WTC11 (cell line): ENCODE measurements around the gene PRKCQ.

Experiments used
- CTCF ChIP-seq: fragments of 200-600 bp; IDR thresholded peaks from 2 replicates; pipeline ENCODE4 v1.8.0; 2022; ENCODE audit warnings: antibody characterized with exemption
- E2F5 ChIP-seq: sonication (generic); formaldehyde crosslinking; IDR thresholded peaks from 2 replicates; pipeline ENCODE4 v1.8.1; 2022; ENCODE audit warnings: mild to moderate bottlenecking, moderate library complexity, missing genetic modification reagents
- FOXK1 ChIP-seq: sonication (generic); formaldehyde crosslinking; IDR thresholded peaks from 2 replicates; pipeline ENCODE4 v1.8.0; 2022; ENCODE audit warnings: mild to moderate bottlenecking, moderate library complexity, missing genetic modification reagents
- JUN ChIP-seq: sonication (generic); formaldehyde crosslinking; IDR thresholded peaks from 2 replicates; pipeline ENCODE4 v1.8.0; 2023; ENCODE audit warnings: mild to moderate bottlenecking, missing genetic modification reagents
- NR2C2 ChIP-seq: sonication (generic); formaldehyde crosslinking; IDR thresholded peaks from 2 replicates; pipeline ENCODE4 v1.8.0; 2022; ENCODE audit warnings: mild to moderate bottlenecking, missing genetic modification reagents
- TCF7 ChIP-seq: sonication (generic); formaldehyde crosslinking; IDR thresholded peaks from 2 replicates; pipeline ENCODE4 v1.8.0; 2022; ENCODE audit warnings: mild to moderate bottlenecking, low read depth, missing genetic modification reagents, moderate library complexity
- USF2 ChIP-seq: sonication (generic); formaldehyde crosslinking; IDR thresholded peaks from 2 replicates; pipeline ENCODE4 v1.8.1; 2023; ENCODE audit warnings: mild to moderate bottlenecking, missing genetic modification reagents, moderate library complexity

GRCh38 chr10:6402349-6402709, 177.7 kb downstream of the PRKCQ start:
- TF ChIP-seq JUN: no peak
- no peak for TF ChIP-seq E2F5 (CRISPR knock-in tag)
- TF ChIP-seq CTCF: no peak
- TF ChIP-seq TCF7 (CRISPR knock-in tag): no peak
- TF ChIP-seq FOXK1: no peak
- TF ChIP-seq NR2C2: no peak
- TF ChIP-seq USF2 (CRISPR knock-in tag): no peak
